BE2C (cell line): ENCODE data around the gene CACNA2D3.

Source experiments
- DNase-seq: peaks from one replicate; pipeline ENCODE4 v3.0.0-alpha.2; 2020
- H3K27me3 ChIP-seq: fragments of 250-450 bp; sonication (Bioruptor Pico); 2 replicates; pipeline ENCODE4 v1.5.1; 2020; ENCODE audit warnings: mild to moderate bottlenecking
- H3K36me3 ChIP-seq: fragments of 250-450 bp; sonication (Bioruptor Pico); 2 replicates; pipeline ENCODE4 v1.5.1; 2020; ENCODE audit warnings: mild to moderate bottlenecking
- H3K4me1 ChIP-seq: fragments of 250-450 bp; sonication (Bioruptor Pico); 2 replicates; pipeline ENCODE4 v1.5.1; 2020
- H3K4me3 ChIP-seq: 2 replicates; pipeline ENCODE4 v1.5.1; 2011; ENCODE audit warnings: low read depth, low read length
- H3K9me3 ChIP-seq: fragments of 250-450 bp; sonication (Bioruptor Pico); 2 replicates; pipeline ENCODE4 v1.5.1; 2020
- CTCF ChIP-seq: IDR thresholded peaks from 2 replicates; pipeline ENCODE4 v1.5.1; 2012; ENCODE audit warnings: mild to moderate bottlenecking, low read depth, low read length

Gene CACNA2D3

DNA sequence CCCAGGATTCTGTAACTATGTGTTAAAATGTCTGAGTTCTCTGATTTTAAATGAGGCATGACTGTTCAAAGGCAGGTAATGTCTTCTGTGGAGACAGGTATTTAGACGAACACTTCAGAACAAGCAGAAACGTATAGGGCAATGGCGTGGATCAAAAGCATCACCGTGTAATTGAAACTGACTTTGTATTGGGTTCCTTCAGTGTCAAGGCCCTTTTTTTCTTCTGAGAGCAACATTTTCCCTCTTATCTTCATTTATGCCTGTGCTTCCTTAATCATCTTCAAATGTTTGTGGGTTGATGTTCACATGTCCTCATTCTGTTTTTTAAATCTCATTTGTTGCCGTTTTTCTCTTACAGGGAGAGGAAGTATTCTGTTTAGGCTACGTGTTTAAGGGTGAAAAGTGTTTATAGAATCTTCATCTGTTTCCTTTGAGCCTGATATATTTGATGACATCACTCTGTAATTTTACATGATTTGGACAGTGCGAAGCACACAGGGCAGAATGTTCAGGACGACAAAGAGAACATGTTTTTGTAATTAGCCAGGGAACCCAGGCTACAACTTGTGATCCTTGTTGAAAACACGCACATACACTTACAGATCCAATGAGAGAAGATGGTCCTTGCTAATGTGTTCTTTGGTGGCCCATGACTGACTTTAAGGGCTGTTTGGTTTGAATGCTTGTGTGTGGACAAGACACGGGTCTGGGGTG is 609.5 kb downstream of the CACNA2D3 start:
- TF ChIP-seq CTCF: no peak
- Histone ChIP-seq H3K4me1 (0 out of 2 replicates have a peak, but pooled peaks cover 4% of the 10 kb centered on the region), H3K9me3 (no peaks in the 10 kb centered on the region), H3K4me3 (no peak overlapping the region), H3K36me3 (no peaks in the 10 kb centered on the region), H3K27me3 (no peaks in the 10 kb centered on the region)
- no peak for DNase-seq

GRCh38 chr3:54733106-54734006 is 611.0 kb downstream of the CACNA2D3 start:
- TF ChIP-seq CTCF: no peak
- DNase-seq: peak; percentile 32
- 0 out of 2 replicates have a peak, but pooled peaks cover 4% of the 10 kb centered on the region for H3K4me1 ChIP-seq
- H3K36me3 ChIP-seq: no peaks in the 10 kb centered on the region
- H3K27me3 ChIP-seq: no peaks in the 10 kb centered on the region
- H3K9me3 ChIP-seq: no peaks in the 10 kb centered on the region
- no peak overlapping the region for H3K4me3 ChIP-seq

DNA sequence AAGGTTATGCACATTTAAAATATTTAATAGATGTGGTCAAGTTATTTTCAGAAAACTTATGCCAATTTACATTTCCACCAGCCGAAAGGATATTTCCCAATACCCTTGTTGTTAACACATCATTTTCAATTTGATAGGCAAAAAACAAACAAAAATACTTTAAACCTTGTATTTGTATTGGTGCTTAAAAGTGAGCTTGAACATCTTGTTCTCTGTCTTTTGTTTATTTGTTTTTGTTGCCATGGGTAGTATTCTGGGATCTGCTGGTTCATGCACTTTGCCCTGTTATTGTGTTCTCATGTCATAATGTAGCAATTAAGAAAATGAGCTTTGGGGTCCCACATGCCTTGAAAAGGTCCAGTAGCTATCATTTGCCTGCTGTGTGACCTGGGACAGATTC is 614.1 kb downstream of the CACNA2D3 start:
- H3K27me3 ChIP-seq: no peaks in the 10 kb centered on the region
- no peak overlapping the region for H3K4me3 ChIP-seq
- H3K36me3 ChIP-seq: no peaks in the 10 kb centered on the region
- H3K4me1 ChIP-seq: 0 out of 2 replicates have a peak, but pooled peaks cover 4% of the 10 kb centered on the region
- TF ChIP-seq CTCF: no peak
- DNase-seq: no peak
- H3K9me3 ChIP-seq: no peaks in the 10 kb centered on the region

GRCh38 chr3:54743755-54744154 is 621.4 kb downstream of the CACNA2D3 start:
- Histone ChIP-seq H3K9me3 (no peaks in the 10 kb centered on the region), H3K27me3 (no peaks in the 10 kb centered on the region), H3K4me1 (no peaks in the 10 kb centered on the region; the same call in 1 of the 2 replicates), H3K4me3 (no peak overlapping the region), H3K36me3 (no peaks in the 10 kb centered on the region)
- no peak for DNase-seq
- TF ChIP-seq CTCF: no peak

- Histone ChIP-seq H3K4me3 (no peak overlapping the region), H3K27me3 (no peaks in the 10 kb centered on the region), H3K36me3 (no peaks in the 10 kb centered on the region), H3K4me1 (no peaks in the 10 kb centered on the region; the same call in 1 of the 2 replicates), H3K9me3 (no peaks in the 10 kb centered on the region)
- no peak for TF ChIP-seq CTCF
- DNase-seq: no peak
These were observed 621.9 kb downstream of the CACNA2D3 start for GRCh38 chr3:54744291-54744690.
